Activated gamma-delta T cell treated with anti-CD3 and anti-CD28 coated beads, Interleukin-2, amount 50 U/mL, for 16 hours (primary cell): ENCODE results near the gene DYNAP.

Source experiments
- DNase-seq: peaks from one replicate; pipeline ENCODE4 v3.0.0-alpha.2; 2020; ENCODE audit warnings: low read depth

The DYNAP gene

GRCh38 chr18:54636217-54636616 is 45.2 kb downstream of the DYNAP start:
- no peak for DNase-seq

- DNase-seq = no peak
These were observed 50.7 kb downstream of the DYNAP start for GRCh38 chr18:54641734-54642133.

GRCh38 chr18:54647176-54647575 is 56.1 kb downstream of the DYNAP start:
- no peak for DNase-seq
